LHCN-M2 (cell line): ENCODE data around the gene KRTAP5-7. TPM values are rescaled to one million over a fixed set of nuclear protein-coding genes. Genes with fewer than 3 reads are reported as not detected.
"Not testable (repeated sequence)": the region's sequence is repeated elsewhere in the genome, so short reads cannot be mapped to it uniquely, and the experiment has no call there.

Source experiments
- DNase-seq: peaks from one replicate; pipeline ENCODE4 v3.0.0-alpha.2; 2012; ENCODE audit warnings: low read depth
- total RNA-seq: library from RNA; depleted of rRNA; stranded (reverse); fragments of >200 nt; gene quantifications from 2 replicates; pipeline ENCODE4 v1.2.3, GENCODE V29; 2014

The KRTAP5-7 gene
- total RNA-seq, 1 experiment from 2014 or later, result not detected

GRCh38 chr11:71556018-71556417 is 29.0 kb downstream of the KRTAP5-7 start:
- DNase-seq, result no peak

GRCh38 chr11:71557257-71557656 is 30.2 kb downstream of the KRTAP5-7 start:
- no peak for DNase-seq

- DNase-seq, result no peak
Observed at GRCh38 chr11:71558996-71559395, 31.9 kb downstream of the KRTAP5-7 start.

GRCh38 chr11:71562120-71562519 is 35.1 kb downstream of the KRTAP5-7 start:
- peak; percentile 22 for DNase-seq

- peak; percentile 71 for DNase-seq
Observed at GRCh38 chr11:71563406-71563805, 36.3 kb downstream of the KRTAP5-7 start.

GRCh38 chr11:71564430-71564829 is 37.4 kb downstream of the KRTAP5-7 start:
- no peak for DNase-seq

GRCh38 chr11:71565263-71565662 is 38.2 kb downstream of the KRTAP5-7 start, which contains the start of gene KRTAP5-10:
Gene KRTAP5-10 (plus strand): TSS chr11:71565563. CDS start chr11:71565588, 25 bp downstream.
- no peak for DNase-seq

GRCh38 chr11:71566081-71566620 is 39.1 kb downstream of the KRTAP5-7 start:
- no peak for DNase-seq

- not testable (repeated sequence) for DNase-seq
Observed at GRCh38 chr11:71566626-71567599, 39.8 kb downstream of the KRTAP5-7 start.

- DNase-seq, result not testable (repeated sequence)
Observed at GRCh38 chr11:71567633-71568032, 40.6 kb downstream of the KRTAP5-7 start.

GRCh38 chr11:71568704-71569349 is 41.8 kb downstream of the KRTAP5-7 start:
- DNase-seq, result peak; percentile 26

- not testable (repeated sequence) for DNase-seq
Observed at GRCh38 chr11:71571101-71571850, 44.2 kb downstream of the KRTAP5-7 start.

- DNase-seq, result no peak
Observed at GRCh38 chr11:71572811-71573210, 45.7 kb downstream of the KRTAP5-7 start.

- no peak for DNase-seq
Observed at GRCh38 chr11:71574418-71574817, 47.4 kb downstream of the KRTAP5-7 start.

GRCh38 chr11:71575723-71576424 is 48.8 kb downstream of the KRTAP5-7 start:
- DNase-seq, result no peak

- not testable (repeated sequence) for DNase-seq
Observed at GRCh38 chr11:71576688-71577465, 49.8 kb downstream of the KRTAP5-7 start.

GRCh38 chr11:71577469-71578004 is 50.5 kb downstream of the KRTAP5-7 start:
- DNase-seq, result no peak
